Measurements from ENCODE around the gene HDAC7.
"Not testable (repeated sequence)": the region's sequence is repeated elsewhere in the genome, so short reads cannot be mapped to it uniquely, and the experiment has no call there.

HDAC7 gene

DNA sequence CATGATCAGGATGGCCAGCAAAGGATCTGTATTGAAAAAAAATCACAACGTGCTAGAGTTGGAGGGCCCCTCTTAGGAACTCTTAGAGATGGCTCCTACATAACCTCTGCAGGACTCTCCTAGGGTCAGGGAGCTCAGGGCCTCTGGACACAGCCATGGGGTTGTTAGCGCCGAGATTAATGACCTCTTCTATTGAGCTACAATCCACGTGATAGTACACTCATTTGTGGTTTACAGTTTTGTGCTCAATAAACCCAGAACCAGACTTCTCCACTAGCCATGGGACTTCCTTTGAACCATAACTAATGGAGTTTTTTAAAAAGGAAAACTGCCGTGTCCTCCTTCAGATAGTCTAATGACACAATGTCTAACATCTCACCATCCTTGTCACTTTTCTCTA is 29.6 kb upstream of the HDAC7 start:
- no peak for DNase-seq (ENCODE audit: low read depth in 3 of 3)

DNA sequence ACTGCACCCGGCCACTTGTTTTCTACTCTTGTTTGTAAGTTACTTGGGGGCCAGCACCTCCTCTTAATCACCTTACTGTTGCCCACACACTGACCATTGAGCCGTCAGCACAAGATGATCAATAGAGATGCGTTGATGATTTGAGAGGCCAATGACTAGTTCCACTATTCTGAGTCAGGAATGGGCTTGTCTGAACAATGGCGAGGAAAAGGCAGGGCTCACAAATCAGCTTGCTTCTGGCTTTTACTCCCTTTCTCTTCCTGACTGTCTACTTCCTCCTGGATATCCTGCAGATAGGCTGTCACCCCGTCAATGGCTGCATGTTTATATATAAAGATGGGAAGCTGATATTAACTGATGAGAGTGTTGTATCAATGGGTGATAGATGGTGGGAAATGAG is 29.1 kb upstream of the HDAC7 start:
- DNase-seq (ENCODE audit: low read depth in 3 of 3), result no peak

DNA sequence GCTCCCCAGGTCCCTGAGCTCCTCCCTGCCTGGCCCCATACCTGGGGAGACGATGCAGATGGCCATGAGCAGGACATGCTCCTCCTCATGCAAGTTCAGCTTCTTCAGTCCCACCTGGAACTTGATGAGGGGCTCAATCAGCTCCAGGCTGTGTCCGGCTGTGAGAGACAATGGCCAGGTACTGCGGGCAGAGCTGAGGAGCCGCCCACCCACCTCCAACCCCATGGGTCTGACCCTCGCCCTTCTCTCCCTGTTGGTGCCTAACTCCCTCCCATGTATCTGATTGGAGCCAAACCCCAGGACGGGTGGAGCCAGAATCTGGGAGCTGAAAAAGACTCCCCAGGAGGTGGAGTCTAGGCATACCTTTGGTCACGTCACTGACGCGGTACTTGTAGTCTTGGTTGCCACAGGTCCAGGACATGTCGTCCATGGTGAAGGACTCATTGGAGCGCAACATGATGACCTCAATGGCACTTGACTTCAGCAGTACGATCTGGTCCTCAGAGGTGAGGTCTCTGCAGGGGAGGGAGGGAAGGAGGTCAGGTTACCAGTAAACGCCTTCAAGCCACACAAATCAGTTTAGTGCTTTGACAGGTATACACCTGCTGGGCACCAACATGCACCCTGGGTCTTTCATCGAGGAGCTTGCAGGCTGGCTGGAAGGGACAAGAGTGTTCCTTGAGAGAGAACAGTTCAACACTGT is 26.7 kb upstream of the HDAC7 start:
- DNase-seq (ENCODE audit: low read depth in 3 of 3), result no peak

DNA sequence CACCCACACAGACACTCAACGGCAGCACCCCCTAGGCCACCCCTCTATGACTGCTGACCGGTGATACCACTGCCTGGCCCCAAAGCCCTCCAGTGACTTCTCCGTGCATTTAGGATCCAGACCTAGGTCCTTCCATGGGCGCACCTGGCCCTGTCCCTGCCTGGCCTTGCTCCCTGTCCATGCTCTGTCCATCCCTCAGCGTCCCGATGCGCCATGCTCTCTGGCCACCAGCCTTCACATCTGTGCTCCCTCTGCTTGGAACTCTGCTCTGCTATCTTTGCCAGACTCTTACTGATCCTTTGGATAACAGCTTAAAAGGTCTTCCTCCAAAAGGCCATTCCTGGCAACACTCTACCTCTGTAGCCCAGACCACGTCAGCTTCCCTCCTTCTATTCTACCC is 25.4 kb upstream of the HDAC7 start:
- DNase-seq (ENCODE audit: low read depth in 3 of 3), result no peak

DNA sequence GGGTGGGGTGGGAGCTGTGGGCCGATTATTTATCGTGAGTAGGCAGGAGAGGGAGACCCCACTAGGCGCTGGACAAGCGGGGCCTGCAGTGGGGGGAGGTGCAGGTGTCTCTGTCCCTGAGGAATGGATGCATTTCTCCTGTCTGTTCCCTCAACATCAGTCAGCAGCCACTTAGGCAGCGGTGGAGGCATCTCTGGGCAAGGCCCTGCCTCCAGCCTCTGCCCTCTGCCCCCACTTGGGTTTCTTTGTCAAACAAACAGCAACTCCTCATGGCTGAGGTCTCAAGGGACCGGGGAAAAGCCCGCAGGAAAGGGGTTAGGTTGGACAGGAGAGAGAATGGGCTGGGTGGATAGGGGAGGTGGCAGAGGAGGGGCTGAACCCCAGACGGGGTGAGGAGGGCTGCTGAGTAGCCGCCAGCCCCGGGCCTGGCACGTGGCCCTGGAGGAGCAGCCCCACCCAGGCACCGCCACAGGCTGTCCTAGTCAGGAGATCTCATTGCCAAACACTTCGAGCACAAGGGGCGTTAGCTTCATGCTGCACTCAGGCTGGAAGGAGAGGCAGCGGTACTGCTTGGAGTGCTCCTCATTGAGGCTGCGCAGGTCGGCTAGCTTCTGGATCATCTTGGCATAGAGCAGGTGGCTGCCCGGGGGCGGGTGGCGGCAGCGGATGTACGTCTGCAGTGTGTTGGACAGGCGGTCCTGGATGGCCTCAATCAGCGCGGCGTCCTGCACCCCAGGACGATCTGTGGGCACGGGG is 24.7 kb upstream of the HDAC7 start:
- no peak for DNase-seq (ENCODE audit: low read depth in 3 of 3)

DNA sequence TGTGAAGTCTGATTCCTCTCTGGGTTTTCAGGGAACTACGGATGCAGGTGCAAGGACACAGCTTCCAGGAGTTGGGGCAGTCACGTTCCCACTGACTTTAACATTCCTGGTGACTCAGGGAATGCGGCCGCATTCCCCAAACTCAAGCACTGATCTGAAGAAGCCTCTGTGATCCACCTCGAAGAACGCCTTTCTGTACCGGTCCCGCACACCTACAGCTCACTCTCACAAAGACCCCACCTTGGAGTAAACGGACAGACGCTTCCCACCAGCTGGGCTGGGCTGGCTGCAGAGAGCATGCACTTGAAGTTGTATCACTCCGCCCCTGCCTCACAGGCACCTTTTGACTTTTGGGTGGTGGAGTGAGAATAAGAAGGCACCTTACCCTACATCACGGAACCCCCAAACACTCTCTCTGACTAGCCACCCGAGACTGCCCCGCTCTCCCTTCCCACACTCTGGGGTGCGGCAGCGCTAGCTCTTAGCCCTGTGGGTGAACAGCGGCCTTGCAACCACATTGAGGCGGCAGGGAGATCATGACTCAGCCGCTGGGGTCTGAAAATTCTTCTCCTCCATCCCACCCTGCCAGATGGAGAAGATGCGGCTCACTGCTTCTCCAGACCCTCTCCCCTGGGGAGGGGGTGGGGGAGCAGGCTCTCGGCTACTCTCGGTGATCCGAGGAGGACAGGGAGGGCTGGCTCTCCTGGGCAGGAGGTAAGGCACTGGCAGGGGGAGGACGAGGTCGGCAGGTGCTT is 23.7 kb upstream of the HDAC7 start:
- DNase-seq (ENCODE audit: low read depth in 3 of 3), result no peak

DNA sequence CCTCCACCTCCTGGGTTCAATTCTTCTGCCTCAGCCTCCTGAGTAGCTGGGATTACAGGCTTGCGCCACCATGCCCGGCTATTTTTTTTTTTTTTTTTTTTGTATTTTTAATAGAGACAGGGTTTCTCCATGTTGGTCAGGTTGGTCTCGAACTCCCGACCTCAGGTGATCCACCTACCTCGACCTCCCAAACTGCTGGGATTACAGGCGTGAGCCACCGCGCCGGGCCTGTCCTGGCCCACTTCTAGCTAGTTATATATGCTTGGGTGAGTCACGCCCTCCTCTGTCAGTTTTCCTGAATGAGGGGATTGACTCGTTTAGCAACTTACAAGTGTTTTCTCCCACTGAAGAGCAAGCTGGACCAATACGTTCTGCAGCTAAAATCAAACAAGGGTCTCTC is 22.8 kb upstream of the HDAC7 start:
- not testable (repeated sequence) for DNase-seq (ENCODE audit: low read depth in 3 of 3)

DNA sequence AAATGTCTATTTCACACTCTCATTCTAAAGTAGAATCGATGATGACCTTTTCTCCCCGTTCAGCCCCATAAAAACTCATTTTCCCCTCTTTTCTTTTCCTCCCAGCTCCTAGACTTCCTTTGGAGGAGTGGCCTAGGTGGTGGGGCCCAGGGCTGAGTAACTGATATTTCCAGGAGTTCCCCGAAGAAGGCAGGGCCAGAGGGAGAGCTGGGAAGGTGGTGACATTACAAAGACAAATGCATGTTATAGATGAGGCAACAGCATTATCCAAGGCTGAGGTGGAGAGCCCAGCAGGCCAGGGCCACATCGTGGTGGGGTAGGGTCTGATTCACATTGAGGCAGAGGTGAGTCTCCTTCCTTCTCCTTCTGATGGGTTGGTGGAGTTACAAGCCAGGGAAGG is 22.2 kb upstream of the HDAC7 start:
- DNase-seq (ENCODE audit: low read depth in 3 of 3), result no peak

DNA sequence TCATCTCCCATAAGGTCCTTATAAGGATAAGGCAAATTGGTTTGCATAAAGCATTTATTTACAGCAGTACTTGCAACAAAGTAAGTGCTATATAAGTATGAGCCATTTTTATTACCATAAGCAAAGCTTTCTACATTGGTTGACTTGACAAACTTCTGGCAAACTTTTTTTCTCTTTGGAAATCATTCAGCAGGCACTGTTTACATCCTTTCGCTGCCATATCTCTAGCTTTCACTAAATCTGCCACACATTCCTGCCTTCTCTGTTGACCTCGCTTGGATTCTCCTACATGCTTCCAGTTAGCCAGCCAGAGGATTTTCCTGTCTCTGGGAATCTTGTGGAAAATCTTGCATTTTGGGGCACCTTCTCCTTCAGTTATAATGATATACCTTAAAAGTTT is 21.8 kb upstream of the HDAC7 start:
- no peak for DNase-seq (ENCODE audit: low read depth in 3 of 3)

DNA sequence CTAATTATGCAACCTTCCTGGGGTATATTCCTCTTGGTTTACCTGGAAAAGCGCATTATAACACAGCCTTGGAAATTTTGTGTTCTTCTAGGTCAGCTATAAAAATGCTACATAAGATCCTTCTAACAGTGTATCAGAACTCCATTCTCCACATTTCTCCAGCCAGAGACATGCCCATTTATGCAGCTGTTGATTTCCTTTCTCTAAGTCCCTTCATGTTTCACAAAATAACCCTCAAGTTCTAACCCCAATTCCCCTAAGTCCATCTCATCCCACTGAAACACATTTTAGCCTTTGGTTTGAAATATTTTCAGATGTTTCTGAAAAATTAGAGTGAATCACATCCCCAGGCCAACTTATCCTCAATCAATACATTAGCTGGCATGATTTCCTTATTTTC is 20.9 kb upstream of the HDAC7 start:
- no peak for DNase-seq (ENCODE audit: low read depth in 3 of 3)

DNA sequence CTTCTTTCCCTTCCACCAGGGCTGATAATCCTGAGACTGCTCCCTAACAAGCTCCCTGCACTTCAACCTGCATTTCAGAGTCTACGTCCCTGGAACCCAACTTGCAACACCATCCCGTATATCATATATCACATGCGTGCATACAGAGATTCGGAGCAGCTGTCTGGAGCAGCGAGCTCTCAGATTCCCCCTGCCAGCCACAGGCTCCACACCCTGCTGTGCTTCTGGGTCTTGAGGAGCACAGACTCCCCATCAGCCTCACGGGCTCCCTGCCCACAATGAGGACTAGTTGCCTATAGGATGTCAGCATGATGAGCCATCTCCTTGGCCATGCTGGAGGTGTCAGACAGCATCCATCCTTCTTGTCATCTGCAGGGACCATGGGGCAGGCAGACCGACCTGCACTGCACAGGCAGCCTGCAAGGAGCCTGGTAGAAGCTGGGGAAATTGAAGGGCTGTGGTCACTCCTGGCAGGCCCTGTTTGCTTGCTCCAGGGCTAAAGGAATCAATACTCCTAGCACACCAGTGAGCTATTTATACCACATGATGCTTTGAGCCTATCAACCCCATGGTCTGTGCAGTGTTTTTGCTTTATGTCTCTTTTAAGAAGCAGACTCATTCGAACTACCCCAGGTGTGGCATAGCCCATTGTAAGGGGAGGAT is 19.6 kb upstream of the HDAC7 start:
- no peak for DNase-seq (ENCODE audit: low read depth in 3 of 3)

DNA sequence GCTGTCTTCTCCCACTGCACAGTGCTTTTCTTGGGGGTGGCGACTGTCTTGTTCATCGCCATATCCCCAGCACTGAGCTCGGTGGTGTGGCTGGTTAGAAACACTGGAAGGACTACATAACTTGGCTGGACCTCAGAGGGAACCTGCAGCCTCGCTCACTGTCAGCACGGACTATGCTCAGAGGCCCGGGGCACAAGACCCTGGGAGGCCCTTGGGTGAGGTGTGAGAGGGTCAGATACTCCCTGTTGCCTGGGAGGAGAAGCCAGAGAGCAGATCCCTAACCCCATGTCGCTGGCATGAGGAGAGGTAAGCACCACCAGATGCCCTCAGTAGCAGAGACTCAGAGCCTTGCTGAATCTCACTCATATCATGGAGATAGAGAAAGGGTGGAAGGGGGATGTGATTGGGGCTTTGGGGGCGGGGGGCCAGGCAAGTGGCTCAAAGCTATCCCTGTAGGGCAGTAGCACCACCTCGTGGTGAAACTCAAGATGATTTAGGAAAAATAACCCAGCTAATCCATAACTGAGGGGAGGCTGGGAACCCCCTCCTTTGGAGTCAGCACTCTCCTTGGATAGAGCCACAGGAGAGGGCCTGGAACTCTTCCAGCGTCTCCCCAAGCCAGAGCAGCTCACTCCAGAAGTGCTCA is 18.7 kb upstream of the HDAC7 start:
- no peak for DNase-seq (ENCODE audit: low read depth in 3 of 3)

DNA sequence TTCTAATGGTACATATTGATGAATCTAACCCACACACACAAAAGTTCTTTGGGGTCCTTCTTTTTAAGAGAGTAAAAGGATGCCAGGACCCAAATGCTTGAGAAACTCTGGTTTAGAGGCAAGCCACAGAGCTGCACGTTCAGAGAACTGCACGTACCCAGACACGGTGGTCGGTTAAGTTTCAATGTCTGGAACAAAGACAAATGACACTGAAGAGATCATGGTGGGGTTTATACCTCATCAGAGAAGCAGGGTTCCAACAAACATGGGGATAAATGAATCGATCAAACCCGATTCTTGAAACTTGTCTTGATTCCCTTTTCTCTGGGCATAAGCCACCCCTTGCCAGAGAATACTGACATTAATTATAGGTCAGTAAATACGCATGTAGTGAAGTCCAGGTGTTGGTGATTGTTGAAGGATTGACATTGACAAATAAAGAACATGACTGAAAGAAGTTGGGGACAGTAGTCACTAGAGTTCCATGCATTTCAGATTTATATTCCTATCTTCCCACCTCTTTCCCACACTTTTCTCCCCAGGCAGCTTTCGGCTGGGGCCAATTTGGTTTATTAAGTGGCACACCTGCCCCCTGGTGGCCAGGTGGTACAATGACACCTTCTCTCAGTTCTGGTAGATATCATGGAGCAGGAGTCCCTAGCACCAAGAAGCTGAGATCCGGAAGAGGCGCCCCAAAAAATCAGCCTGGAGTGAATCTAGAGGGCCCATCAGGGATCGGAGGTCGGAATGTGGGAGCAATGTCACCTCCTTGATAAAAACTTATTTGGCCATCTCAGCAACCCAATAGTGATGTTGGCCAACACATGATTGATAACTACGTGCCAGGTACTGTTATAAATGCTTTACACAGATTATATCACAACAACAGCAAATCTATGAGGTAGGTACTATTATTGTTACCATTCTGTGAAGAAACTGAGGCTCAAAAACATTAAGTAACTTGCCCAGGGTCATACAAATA is 17.8 kb upstream of the HDAC7 start:
- DNase-seq (ENCODE audit: low read depth in 3 of 3), result peak in 1 of 3 experiments; percentile 54

DNA sequence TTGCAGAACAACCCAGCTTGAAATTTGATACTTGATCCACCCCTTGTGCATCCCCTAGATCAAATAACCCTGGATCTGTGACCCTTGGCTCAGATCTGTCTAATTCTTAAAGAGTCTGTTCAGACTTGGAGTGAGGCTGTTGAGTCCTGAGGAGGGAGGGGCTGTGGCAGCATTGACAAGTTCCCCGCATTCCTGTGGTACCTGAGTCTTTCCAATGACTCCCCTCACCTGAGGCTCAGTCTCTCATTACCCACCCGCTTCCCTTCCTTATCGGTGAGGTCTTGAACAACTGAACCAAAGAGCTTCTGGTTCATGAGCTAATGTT is 16.1 kb upstream of the HDAC7 start:
- no peak for DNase-seq (ENCODE audit: low read depth in 3 of 3)

DNA sequence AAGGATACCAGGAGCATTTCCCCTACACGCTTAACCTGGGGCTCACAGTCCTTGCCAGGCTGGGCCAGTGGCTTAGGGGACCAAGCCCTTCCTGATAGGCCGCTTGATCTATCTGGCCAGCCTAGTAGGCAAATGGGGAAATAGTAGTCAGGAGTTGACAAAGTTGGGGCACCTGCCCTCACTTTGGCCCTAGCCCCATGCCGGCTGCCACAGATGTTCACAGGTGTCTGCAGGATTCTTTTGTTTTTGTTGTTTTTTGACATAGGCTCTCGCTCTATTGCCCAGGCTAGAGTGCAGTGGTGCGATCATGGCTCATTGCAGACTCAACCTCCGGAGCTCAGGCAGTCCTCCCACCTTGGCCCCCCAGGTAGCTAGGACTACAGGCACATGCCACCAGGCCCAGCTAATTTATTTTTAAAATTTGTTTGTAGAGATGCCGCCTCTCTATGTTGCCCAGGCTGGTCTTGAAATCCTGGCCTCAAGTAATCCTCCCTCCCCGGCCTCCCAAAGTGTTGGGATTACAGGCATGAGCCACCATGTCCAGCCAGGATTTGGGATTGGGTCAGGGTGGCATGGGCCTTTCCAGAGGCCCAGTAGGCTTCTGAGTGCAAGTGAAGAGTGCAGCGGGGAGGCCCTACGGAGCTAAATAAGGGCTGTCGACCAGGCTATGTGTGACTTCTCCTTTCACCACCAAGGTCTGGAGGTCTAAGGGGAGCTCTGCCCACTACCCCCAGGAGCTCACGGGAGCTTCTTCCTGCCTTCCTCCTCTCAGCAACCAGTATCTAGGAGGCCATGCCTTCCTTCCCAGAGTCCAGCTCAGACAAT is 15.5 kb upstream of the HDAC7 start:
- no peak for DNase-seq (ENCODE audit: low read depth in 3 of 3)

DNA sequence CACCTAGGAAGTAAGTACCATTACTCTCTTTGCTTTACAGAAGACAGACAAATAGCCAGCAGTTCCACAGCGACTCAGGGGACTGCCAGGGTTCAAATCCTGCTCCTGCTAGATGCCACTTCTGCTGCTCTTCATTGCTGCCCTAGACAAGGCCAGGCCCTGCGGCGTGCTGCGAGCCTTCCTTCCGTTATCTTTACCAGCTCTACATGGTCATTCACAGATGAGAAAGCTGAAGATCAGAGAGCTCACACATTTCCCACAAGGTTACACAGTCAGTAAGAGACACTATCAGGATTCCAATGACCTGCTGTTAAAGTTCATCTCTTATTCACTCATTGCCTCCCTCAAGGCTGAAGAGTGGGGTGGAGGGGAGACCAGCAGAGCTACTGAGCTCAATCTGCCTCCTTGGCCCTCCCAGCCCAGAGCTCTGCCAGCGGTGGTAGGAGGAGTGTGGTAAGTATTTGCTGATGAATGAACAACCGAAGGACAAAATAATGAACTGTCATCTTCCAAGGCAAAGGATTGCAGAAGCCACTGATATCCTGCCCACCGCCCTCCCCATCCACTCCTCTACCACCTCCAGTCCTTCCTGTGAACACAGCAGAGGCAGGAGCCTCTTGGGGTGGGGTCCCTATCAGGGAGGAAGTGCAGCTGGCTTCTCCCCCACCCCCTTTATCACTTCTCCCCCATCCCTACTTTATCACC is 14.6 kb upstream of the HDAC7 start:
- no peak for DNase-seq (ENCODE audit: low read depth in 3 of 3)

DNA sequence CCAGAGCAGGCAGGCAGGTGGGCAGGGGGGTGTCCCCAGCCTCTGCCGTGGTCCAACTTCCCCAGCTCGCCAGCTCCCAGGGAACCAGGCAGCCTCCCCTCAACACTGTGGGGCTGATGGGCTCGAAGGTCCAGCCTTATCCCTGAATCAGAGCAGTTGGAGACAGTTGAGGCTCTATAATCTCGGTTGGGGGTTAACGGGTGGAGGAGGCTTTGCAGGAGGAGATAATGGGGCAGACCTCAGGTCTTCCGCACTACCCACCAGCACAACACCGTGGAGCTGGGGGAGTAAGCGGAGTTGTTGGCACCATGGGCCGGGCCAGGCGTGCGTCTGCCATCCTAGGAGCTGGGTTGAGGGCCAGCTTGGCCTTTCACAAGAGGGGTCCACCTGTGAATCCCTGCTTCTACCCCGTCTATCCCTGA is 13.9 kb upstream of the HDAC7 start:
- DNase-seq (ENCODE audit: low read depth in 3 of 3), result no peak

DNA sequence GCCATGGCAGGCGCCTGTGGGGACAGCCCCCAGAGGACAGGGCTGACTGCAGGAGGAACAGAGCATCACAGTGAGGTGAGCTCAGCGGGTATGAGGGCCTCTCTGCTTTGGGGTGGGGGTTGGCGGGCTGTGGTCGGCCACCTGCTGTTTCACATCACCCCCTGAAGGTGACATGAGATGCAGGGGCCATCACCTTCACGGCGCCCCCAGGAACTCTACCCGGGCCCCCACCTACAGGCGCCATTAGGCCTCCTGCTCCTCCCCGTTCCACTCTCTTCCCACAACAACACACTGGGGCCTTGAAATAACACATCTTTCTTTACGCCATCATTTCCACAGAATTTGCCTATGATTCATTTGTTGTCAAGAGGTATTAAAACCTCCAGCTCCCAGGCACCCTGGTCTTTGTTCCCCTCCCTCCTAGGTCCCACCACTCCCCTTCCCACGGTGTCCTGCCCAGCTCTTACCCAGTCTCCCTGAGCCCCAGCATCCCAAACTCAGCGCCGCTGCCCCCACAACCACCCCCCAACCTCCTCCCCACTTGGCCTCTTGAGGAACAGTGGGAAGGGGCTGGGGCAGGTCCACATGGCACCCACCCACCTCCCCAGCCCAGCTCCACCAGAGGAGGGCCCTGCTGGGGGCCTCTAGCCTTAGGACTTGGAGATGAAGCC is 12.7 kb upstream of the HDAC7 start:
- DNase-seq (ENCODE audit: low read depth in 3 of 3), result no peak

DNA sequence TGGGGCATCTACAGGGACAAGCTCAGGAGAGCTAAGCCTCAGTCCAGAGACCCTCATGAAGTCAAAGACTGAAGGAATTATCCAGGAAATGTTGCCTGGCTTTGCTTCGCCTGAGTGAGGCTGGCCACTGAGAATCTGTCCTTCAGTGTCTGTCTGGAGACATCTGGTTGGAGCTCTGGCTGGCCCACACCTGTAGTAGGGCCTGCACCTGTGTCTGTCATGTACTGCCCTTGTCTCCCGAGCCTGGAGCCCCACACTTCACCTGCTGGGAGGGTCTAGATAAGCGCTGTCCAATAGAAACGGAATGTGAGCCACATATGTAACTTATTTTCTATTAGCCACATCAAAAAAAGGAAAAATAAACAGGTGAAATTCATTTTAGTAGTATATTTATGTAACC is 9.9 kb upstream of the HDAC7 start:
- no peak for DNase-seq (ENCODE audit: low read depth in 3 of 3)
